HL-60 (cell line): ENCODE measurements around the gene WFIKKN2.

Experiments used
- DNase-seq, 2 experiments: peaks; one replicate each; pipeline ENCODE4 v3.0.0-alpha.2; 2010 to 2020; ENCODE audit warnings: low read depth in 1 of 2, low spot score in 1 of 2
- H3K27ac ChIP-seq: fragments of 250-450 bp; sonication (Bioruptor Pico); replicated peaks from 2 replicates; pipeline ENCODE4 v1.5.1; 2020; ENCODE audit warnings: mild to moderate bottlenecking, moderate library complexity
- H3K27me3 ChIP-seq: fragments of 250-450 bp; sonication (Bioruptor Pico); 2 replicates; pipeline ENCODE4 v1.5.1; 2021; ENCODE audit warnings: mild to moderate bottlenecking, moderate library complexity; ENCODE audit not compliant: insufficient read depth, poor library complexity, severe bottlenecking
- H3K4me3 ChIP-seq: replicated peaks from 2 replicates; pipeline ENCODE4 v1.5.1; 2011; ENCODE audit warnings: mild to moderate bottlenecking, control low read depth, low read length; ENCODE audit not compliant: insufficient read depth
- CTCF ChIP-seq: IDR thresholded peaks from one replicate; pipeline ENCODE4 v1.5.1; 2011; ENCODE audit warnings: low read length, control low read depth, inconsistent platforms; ENCODE audit not compliant: insufficient read depth
- GABPA ChIP-seq: IDR thresholded peaks from 2 replicates; pipeline ENCODE4 v1.6.1; 2012; ENCODE audit warnings: low read depth
- POLR2AphosphoS5 ChIP-seq: IDR thresholded peaks from 2 replicates; pipeline ENCODE4 v1.6.1; 2012; ENCODE audit warnings: low read depth
- REST ChIP-seq: IDR thresholded peaks from 2 replicates; pipeline ENCODE4 v1.6.1; 2012; ENCODE audit warnings: low read depth; ENCODE audit not compliant: insufficient replicate concordance
- SPI1 ChIP-seq: IDR thresholded peaks from 2 replicates; pipeline ENCODE4 v1.6.1; 2012; ENCODE audit warnings: low read depth, mild to moderate bottlenecking, borderline replicate concordance

Gene WFIKKN2

GRCh38 chr17:50863221-50863843, 27.9 kb downstream of the WFIKKN2 start:
- Histone ChIP-seq H3K27me3 (no peaks in the 10 kb centered on the region), H3K4me3 (no peak overlapping the region), H3K27ac (no peak overlapping the region)
- peak in 1 of 2 experiments; percentile 41 for DNase-seq
- peak; percentile 21 for TF ChIP-seq CTCF
- TF ChIP-seq POLR2AphosphoS5, result no peak

- TF ChIP-seq SPI1, result no peak
- no peak for TF ChIP-seq CTCF
- TF ChIP-seq REST, result no peak
- no peak for TF ChIP-seq GABPA
- no peak for TF ChIP-seq POLR2AphosphoS5
- no peak for DNase-seq
- Histone ChIP-seq H3K27ac (no peak overlapping the region), H3K27me3 (no peaks in the 10 kb centered on the region), H3K4me3 (no peak overlapping the region)
Measured at GRCh38 chr17:50863931-50864330, 28.5 kb downstream of the WFIKKN2 start.

GRCh38 chr17:50864747-50865059, 29.3 kb downstream of the WFIKKN2 start:
- Histone ChIP-seq H3K27me3 (no peaks in the 10 kb centered on the region), H3K27ac (no peak overlapping the region), H3K4me3 (peak overlapping the region; percentile 73)
- no peak for TF ChIP-seq POLR2AphosphoS5
- no peak for TF ChIP-seq GABPA
- TF ChIP-seq REST, result no peak
- no peak for TF ChIP-seq SPI1
- TF ChIP-seq CTCF, result no peak
- DNase-seq, result no peak

GRCh38 chr17:50865060-50865867, 29.9 kb downstream of the WFIKKN2 start:
- peak overlapping the region; percentile 73 for H3K4me3 ChIP-seq
- DNase-seq, result peak; percentile 37 to 66
- peak overlapping the region; percentile 99 for H3K27ac ChIP-seq
- no peaks in the 10 kb centered on the region for H3K27me3 ChIP-seq
- TF ChIP-seq REST, result no peak
- TF ChIP-seq SPI1, result no peak
- no peak for TF ChIP-seq GABPA
- TF ChIP-seq POLR2AphosphoS5, result no peak
- no peak for TF ChIP-seq CTCF
